OCI-LY1 (cell line): ENCODE results near the gene ADCY1.

ENCODE experiments used
- H2AFZ ChIP-seq: fragments of 200-600 bp; sonication (generic), shearing (Covaris generic); 2 replicates; pipeline ENCODE4 v1.6.0; 2014; ENCODE audit warnings: antibody characterized with exemption, mild to moderate bottlenecking, low read length
- H3F3A ChIP-seq: fragments of 200-600 bp; sonication (generic), shearing (Covaris generic); 2 replicates; pipeline ENCODE4 v1.6.0; 2014; ENCODE audit warnings: mild to moderate bottlenecking, antibody characterized with exemption, low read length, moderate library complexity; ENCODE audit not compliant: insufficient read depth
- H3K27ac ChIP-seq: fragments of 200-600 bp; sonication (generic); 2 replicates; pipeline ENCODE4 v1.5.1; 2014; ENCODE audit warnings: low read length, mixed run types, mild to moderate bottlenecking, low read depth; ENCODE audit not compliant: poor library complexity, severe bottlenecking
- H3K27me3 ChIP-seq: fragments of 200-600 bp; sonication (generic); 2 replicates; pipeline ENCODE4 v1.6.0; 2014; ENCODE audit warnings: antibody characterized with exemption, mild to moderate bottlenecking, low read length, moderate library complexity; ENCODE audit not compliant: insufficient read depth
- H3K36me3 ChIP-seq: fragments of 200-600 bp; sonication (generic); 2 replicates; pipeline ENCODE4 v1.6.1; 2014; ENCODE audit warnings: mild to moderate bottlenecking, antibody characterized with exemption, low read length, moderate library complexity, mixed read lengths; ENCODE audit not compliant: insufficient read depth
- H3K4me1 ChIP-seq: fragments of 200-600 bp; sonication (generic); 2 replicates; pipeline ENCODE4 v1.5.1; 2014; ENCODE audit warnings: mild to moderate bottlenecking, low read length, moderate library complexity; ENCODE audit not compliant: insufficient read depth, severe bottlenecking
- H3K4me2 ChIP-seq: fragments of 200-600 bp; sonication (generic), shearing (Covaris generic); 2 replicates; pipeline ENCODE4 v1.6.1; 2014; ENCODE audit warnings: low read length
- H3K4me3 ChIP-seq: fragments of 200-600 bp; sonication (generic); 2 replicates; pipeline ENCODE4 v1.5.1; 2014; ENCODE audit warnings: low read length, low read depth, mild to moderate bottlenecking, mixed read lengths; ENCODE audit not compliant: poor library complexity, severe bottlenecking
- H3K79me2 ChIP-seq: fragments of 200-600 bp; shearing (Covaris generic); 2 replicates; pipeline ENCODE4 v1.6.1; 2016; ENCODE audit warnings: mixed run types, low read length, mixed read lengths; ENCODE audit not compliant: insufficient read depth
- H3K9ac ChIP-seq: fragments of 200-600 bp; sonication (generic), shearing (Covaris generic); 2 replicates; pipeline ENCODE4 v1.6.1; 2014; ENCODE audit warnings: mild to moderate bottlenecking, low read length, mixed read lengths
- H3K9me2 ChIP-seq: fragments of 200-600 bp; sonication (generic), shearing (Covaris generic); 2 replicates; pipeline ENCODE4 v1.6.1; 2014; ENCODE audit warnings: low read depth, mild to moderate bottlenecking, low read length, mixed read lengths
- H3K9me3 ChIP-seq: fragments of 200-600 bp; shearing (Covaris generic); 2 replicates; pipeline ENCODE4 v1.6.1; 2014; ENCODE audit warnings: low read length, mixed read lengths
- H4K20me1 ChIP-seq: fragments of 200-600 bp; sonication (generic), shearing (Covaris generic); 2 replicates; pipeline ENCODE4 v1.6.0; 2016; ENCODE audit warnings: mild to moderate bottlenecking, low read length; ENCODE audit not compliant: insufficient read depth
- CTCF ChIP-seq: fragments of 200-600 bp; sonication (generic), shearing (Covaris generic); IDR thresholded peaks from 2 replicates; pipeline ENCODE4 v1.5.1; 2017; ENCODE audit warnings: mild to moderate bottlenecking, antibody characterized with exemption, low read length, moderate library complexity, mixed read lengths
- EZH2 ChIP-seq: fragments of 200-600 bp; sonication (generic), shearing (Covaris generic); IDR thresholded peaks from 2 replicates; pipeline ENCODE4 v1.8.0; 2017; ENCODE audit warnings: borderline replicate concordance, mixed run types, mild to moderate bottlenecking, antibody characterized with exemption, low read length, moderate library complexity, mixed read lengths

The ADCY1 gene

GRCh38 chr7:45586542-45587520 is 12.7 kb downstream of the ADCY1 start:
- TF ChIP-seq EZH2 (no peak), CTCF (no peak)

GRCh38 chr7:45588466-45588865 is 14.3 kb downstream of the ADCY1 start:
- Histone ChIP-seq H3K36me3 (no peaks in the 10 kb centered on the region), H3K79me2 (no peaks in the 10 kb centered on the region), H3K27me3 (no peaks in the 10 kb centered on the region), H2AFZ (no peak overlapping the region), H3K27ac (no peak overlapping the region), H3K4me3 (no peak overlapping the region), H3K4me1 (no peaks in the 10 kb centered on the region), H4K20me1 (no peaks in the 10 kb centered on the region), H3F3A (no peaks in the 10 kb centered on the region), H3K9me2 (no peaks in the 10 kb centered on the region), H3K9ac (no peak overlapping the region), H3K4me2 (no peak overlapping the region), H3K9me3 (no peaks in the 10 kb centered on the region)
- no peak for TF ChIP-seq EZH2
- no peak for TF ChIP-seq CTCF

More at GRCh38 chr7:45586542-45587520, 12.7 kb downstream of the ADCY1 start:
- H3K4me2 ChIP-seq, result no peak overlapping the region
- no peaks in the 10 kb centered on the region for H3F3A ChIP-seq
- H3K36me3 ChIP-seq, result no peaks in the 10 kb centered on the region
- H4K20me1 ChIP-seq, result no peaks in the 10 kb centered on the region
- H2AFZ ChIP-seq, result no peak overlapping the region
- H3K9ac ChIP-seq, result no peak overlapping the region
- no peak overlapping the region for H3K27ac ChIP-seq
- no peaks in the 10 kb centered on the region for H3K9me3 ChIP-seq
- H3K27me3 ChIP-seq, result no peaks in the 10 kb centered on the region
- H3K4me1 ChIP-seq, result no peaks in the 10 kb centered on the region
- no peaks in the 10 kb centered on the region for H3K9me2 ChIP-seq
- H3K79me2 ChIP-seq, result no peaks in the 10 kb centered on the region
- H3K4me3 ChIP-seq, result no peak overlapping the region

GRCh38 chr7:45589061-45589460 is 14.9 kb downstream of the ADCY1 start:
- Histone ChIP-seq H3K27me3 (peaks cover 2% of the 10 kb centered on the region; the same call in 1 of the 2 replicates), H3K79me2 (no peaks in the 10 kb centered on the region), H2AFZ (no peak overlapping the region), H3F3A (no peaks in the 10 kb centered on the region), H3K27ac (no peak overlapping the region), H3K9ac (no peak overlapping the region), H3K4me2 (no peak overlapping the region), H3K4me3 (no peak overlapping the region), H3K9me3 (no peaks in the 10 kb centered on the region), H3K4me1 (no peaks in the 10 kb centered on the region), H3K36me3 (no peaks in the 10 kb centered on the region), H3K9me2 (no peaks in the 10 kb centered on the region), H4K20me1 (no peaks in the 10 kb centered on the region)
- TF ChIP-seq EZH2, result no peak
- no peak for TF ChIP-seq CTCF
